Neural crest cell (in vitro differentiated cells): ENCODE data around the gene FILIP1L. TPM values are rescaled to one million over a fixed set of nuclear protein-coding genes. Genes with fewer than 3 reads are reported as not detected.

ENCODE experiments used
- DNase-seq: peaks from one replicate; pipeline ENCODE4 v3.0.0; 2021; ENCODE audit warnings: low read depth, mixed read lengths, low spot score
- H3K27ac Mint-ChIP-seq: one replicate; pipeline ENCODE4 v1.8.0; 2021; ENCODE audit warnings: mild to moderate bottlenecking, mixed read lengths; ENCODE audit not compliant: unreplicated experiment
- H3K27me3 Mint-ChIP-seq: 2 replicates; pipeline ENCODE4 v1.8.0; 2021; ENCODE audit warnings: low read depth, mild to moderate bottlenecking, mixed read lengths
- H3K36me3 Mint-ChIP-seq: 2 replicates; pipeline ENCODE4 v1.8.0; 2021; ENCODE audit warnings: low read depth, mild to moderate bottlenecking, mixed read lengths
- H3K4me1 Mint-ChIP-seq: 2 replicates; pipeline ENCODE4 v1.8.0; 2021; ENCODE audit warnings: mixed read lengths
- H3K4me3 Mint-ChIP-seq: one replicate; pipeline ENCODE4 v1.8.0; 2021; ENCODE audit warnings: mild to moderate bottlenecking, mixed read lengths
- H3K9me3 Mint-ChIP-seq: 2 replicates; pipeline ENCODE4 v1.8.0; 2021; ENCODE audit warnings: mixed read lengths
- CTCF ChIP-seq: fragments of 200-600 bp; sonication (generic); conservative IDR thresholded peaks from 2 replicates; pipeline ENCODE4 v1.5.0; 2021; ENCODE audit warnings: antibody characterized with exemption, mild to moderate bottlenecking
- total RNA-seq: library from RNA; stranded (reverse); gene quantifications from 2 replicates; pipeline ENCODE4 v1.2.1, GENCODE V29; 2021

Gene FILIP1L
- total RNA-seq, 1 donor from 2014 or later: 9.8 TPM

- TF ChIP-seq CTCF: no peak
- H3K9me3 Mint-ChIP-seq: no peaks in the 10 kb centered on the region
These were observed 198.3 kb downstream of the FILIP1L start for GRCh38 chr3:99915906-99916432.

DNA sequence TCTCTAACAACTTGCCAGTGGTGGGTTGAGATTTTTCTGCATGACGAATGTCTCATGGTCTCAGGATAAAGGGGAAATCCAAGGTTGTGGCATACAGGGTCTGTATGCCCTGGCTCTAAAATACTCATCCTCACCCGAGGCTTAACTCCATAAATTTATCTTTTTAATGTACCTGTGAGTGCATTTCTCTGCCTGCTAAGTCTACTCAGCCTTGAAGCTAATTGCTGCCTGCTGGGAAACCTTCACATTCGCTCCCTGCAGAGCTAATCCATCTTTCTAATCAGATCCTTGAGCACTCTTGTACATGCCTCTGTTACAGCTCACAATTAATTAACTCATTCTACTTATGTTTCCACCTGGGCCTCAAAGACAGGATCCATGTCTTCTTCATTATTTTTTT lies 202.9 kb downstream of the FILIP1L start:
- no peak overlapping the region for H3K4me3 Mint-ChIP-seq
- DNase-seq: no peak
- no peaks in the 10 kb centered on the region for H3K4me1 Mint-ChIP-seq
- H3K27me3 Mint-ChIP-seq: no peaks in the 10 kb centered on the region
- H3K36me3 Mint-ChIP-seq: no peaks in the 10 kb centered on the region
- H3K9me3 Mint-ChIP-seq: no peaks in the 10 kb centered on the region
- no peak overlapping the region for H3K27ac Mint-ChIP-seq
- no peak for TF ChIP-seq CTCF

More at GRCh38 chr3:99915906-99916432, 198.3 kb downstream of the FILIP1L start:
- Mint-ChIP-seq H3K4me3 (no peak overlapping the region), H3K4me1 (peaks cover 10% of the 10 kb centered on the region), H3K27me3 (no peaks in the 10 kb centered on the region), H3K27ac (no peak overlapping the region), H3K36me3 (no peaks in the 10 kb centered on the region)
- no peak for DNase-seq

- no peak overlapping the region for H3K4me3 Mint-ChIP-seq
These were observed 203.5 kb downstream of the FILIP1L start for GRCh38 chr3:99910752-99911290.

GRCh38 chr3:99909714-99910495 lies 204.4 kb downstream of the FILIP1L start:
- Mint-ChIP-seq H3K27me3 (no peaks in the 10 kb centered on the region), H3K9me3 (no peaks in the 10 kb centered on the region), H3K4me1 (no peaks in the 10 kb centered on the region), H3K4me3 (no peak overlapping the region), H3K27ac (no peak overlapping the region), H3K36me3 (no peaks in the 10 kb centered on the region)
- no peak for DNase-seq
- TF ChIP-seq CTCF: no peak

More at GRCh38 chr3:99910752-99911290, 203.5 kb downstream of the FILIP1L start:
- H3K36me3 Mint-ChIP-seq: no peaks in the 10 kb centered on the region
- no peak for DNase-seq
- no peaks in the 10 kb centered on the region for H3K27me3 Mint-ChIP-seq
- TF ChIP-seq CTCF: no peak
- no peaks in the 10 kb centered on the region for H3K4me1 Mint-ChIP-seq
- H3K27ac Mint-ChIP-seq: no peak overlapping the region
- H3K9me3 Mint-ChIP-seq: no peaks in the 10 kb centered on the region

DNA sequence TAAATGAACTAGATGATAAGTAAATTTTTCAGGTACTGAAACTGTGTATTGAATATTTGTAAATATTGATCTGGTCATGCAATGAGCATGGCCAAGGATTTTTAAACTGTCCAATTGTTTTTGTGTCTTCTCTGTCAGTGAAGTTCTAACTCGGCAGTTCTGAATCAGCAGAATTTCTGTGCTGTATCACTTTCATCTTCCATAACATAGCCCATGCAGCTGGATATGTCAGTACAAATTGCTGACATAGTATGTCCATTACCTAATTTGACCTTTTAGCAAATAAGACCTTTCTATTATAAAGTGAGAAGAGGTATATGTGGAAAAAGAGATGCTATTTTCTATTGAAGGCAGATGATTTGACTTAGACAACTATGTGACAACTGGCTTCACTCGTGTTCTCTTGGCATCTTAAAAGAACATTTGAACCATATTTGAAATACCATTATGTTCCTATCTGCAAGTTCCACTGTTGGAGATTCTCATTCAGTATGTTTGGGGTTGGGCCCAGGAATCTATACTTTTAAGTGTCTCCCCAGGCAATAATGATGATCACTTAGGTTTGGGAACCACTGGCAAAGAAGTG lies 206.2 kb downstream of the FILIP1L start:
- no peak for DNase-seq
- Mint-ChIP-seq H3K4me1 (no peaks in the 10 kb centered on the region), H3K4me3 (no peak overlapping the region), H3K36me3 (no peaks in the 10 kb centered on the region), H3K9me3 (no peaks in the 10 kb centered on the region), H3K27me3 (no peaks in the 10 kb centered on the region), H3K27ac (no peak overlapping the region)
- no peak for TF ChIP-seq CTCF
